Thyroid gland (tissue), 4 donors: ENCODE measurements around the gene KDM4B.

Source experiments
- CTCF ChIP-seq, 6 experiments: fragments of 200-600 bp in 3 of 6; fragments of 450-650 bp in 3 of 6; sonication (generic) in 3 of 6; IDR thresholded peaks; one replicate each; pipeline ENCODE4 v1.5.1; 2016 to 2019; ENCODE audit warnings: antibody characterized with exemption in 6 of 6, mild to moderate bottlenecking in 2 of 6, inconsistent platforms in 1 of 6, moderate library complexity in 1 of 6
- POLR2A ChIP-seq, 2 donors: fragments of 450-650 bp; IDR thresholded peaks; one replicate each; pipeline ENCODE4 v1.6.1; 2017; ENCODE audit warnings: antibody characterized with exemption in 2 of 2, mild to moderate bottlenecking in 2 of 2, moderate library complexity in 1 of 2

GRCh38 chr19:5137571-5138124, 168.7 kb downstream of the KDM4B start:
- peak in 1 of 6 experiments; percentile 5 for TF ChIP-seq CTCF (IDR thresholded peaks at IDR 0.05)
- no peak for TF ChIP-seq POLR2A (IDR thresholded peaks at IDR 0.05)
